Caco-2 (cell line): ENCODE results near the gene RAB37. TPM values are rescaled to one million over a fixed set of nuclear protein-coding genes. Genes with fewer than 3 reads are reported as not detected.

Experiments
- BruUV-seq: library from RNA; stranded (reverse); fragments of 400-500 nt; replicated peaks from 2 replicates; lab custom pipeline; 2021; lab: Mats Ljungman, UMichigan
- CTCF ChIA-PET: fragments of 300-600 bp; sonication (Branson Sonifier 250); formaldehyde crosslinking; loops from one replicate; lab custom pipeline; 2022; ENCODE audit warnings: antibody characterized with exemption; lab: Charles Lee
- POLR2A ChIA-PET: fragments of 300-600 bp; sonication (Branson Sonifier 250); formaldehyde crosslinking; loops from one replicate; lab custom pipeline; 2022; ENCODE audit warnings: antibody characterized with exemption; lab: Charles Lee
- DNase-seq, 2 experiments: peaks; one replicate each; pipeline versions ENCODE4 v3.0.0 to v3.0.0-alpha.2; 2020 to 2022
- H3K27me3 ChIP-seq: replicated peaks from 2 replicates; pipeline ENCODE4 v1.6.0; 2011; ENCODE audit warnings: low read length; ENCODE audit not compliant: control insufficient read depth, insufficient read depth
- H3K36me3 ChIP-seq: 2 replicates; pipeline ENCODE4 v1.5.1; 2011; ENCODE audit warnings: low read length; ENCODE audit not compliant: control insufficient read depth, insufficient read depth
- H3K4me1 ChIP-seq: fragments of 250-450 bp; sonication (Bioruptor Pico); 2 replicates; pipeline ENCODE4 v1.5.1; 2020; ENCODE audit warnings: mild to moderate bottlenecking
- H3K4me3 ChIP-seq: 2 replicates; pipeline ENCODE4 v1.5.1; 2011; ENCODE audit warnings: low read depth, mild to moderate bottlenecking, control low read depth, low read length
- H3K9me3 ChIP-seq: fragments of 250-450 bp; sonication (Bioruptor Pico); 2 replicates; pipeline ENCODE4 v1.5.1; 2020; ENCODE audit warnings: mild to moderate bottlenecking, moderate library complexity
- H3K27ac Mint-ChIP-seq: one replicate; pipeline ENCODE4 v1.8.0; 2022; ENCODE audit warnings: mixed read lengths; ENCODE audit not compliant: unreplicated experiment
- H3K27me3 Mint-ChIP-seq: one replicate; pipeline ENCODE4 v1.8.0; 2022; ENCODE audit warnings: mixed read lengths; ENCODE audit not compliant: insufficient read depth, unreplicated experiment
- H3K36me3 Mint-ChIP-seq: one replicate; pipeline ENCODE4 v1.8.0; 2022; ENCODE audit warnings: mild to moderate bottlenecking, mixed read lengths; ENCODE audit not compliant: insufficient read depth, unreplicated experiment
- H3K4me1 Mint-ChIP-seq: one replicate; pipeline ENCODE4 v1.8.0; 2022; ENCODE audit warnings: low read depth, mixed read lengths; ENCODE audit not compliant: unreplicated experiment
- H3K4me3 Mint-ChIP-seq: one replicate; pipeline ENCODE4 v1.8.0; 2022; ENCODE audit warnings: mild to moderate bottlenecking, moderate library complexity, mixed read lengths; ENCODE audit not compliant: unreplicated experiment
- H3K9me3 Mint-ChIP-seq: one replicate; pipeline ENCODE4 v1.8.0; 2022; ENCODE audit warnings: mixed read lengths; ENCODE audit not compliant: unreplicated experiment
- intact Hi-C: fragments of 100-400 bp; cut with micrococcal nuclease; formaldehyde crosslinking; loops from one replicate; pipeline ENCODE4 v1.10.0; 2022; ENCODE audit not compliant: unreplicated experiment
- total RNA-seq: library from RNA; stranded (reverse); gene quantifications from 2 replicates; pipeline ENCODE4 v1.2.3, GENCODE V29; 2022
- TF ChIP-seq, protein P1 (sequence below), 2 experiments: fragments of 200-600 bp in 1 of 2; IDR thresholded peaks; 1 replicate in 1 of 2; 2 replicates in 1 of 2; pipeline versions ENCODE4 v1.5.1 to v1.8.0; 2011 to 2022; ENCODE audit warnings: antibody characterized with exemption in 1 of 2, control low read depth in 1 of 2, inconsistent platforms in 1 of 2, low read depth in 1 of 2, low read length in 1 of 2, mild to moderate bottlenecking in 1 of 2, moderate library complexity in 1 of 2; ENCODE audit not compliant: insufficient read depth in 1 of 2, severe bottlenecking in 1 of 2, unreplicated experiment in 1 of 2

Gene RAB37
- total RNA-seq, 1 experiment from 2014 or later = 12.3 TPM

DNA sequence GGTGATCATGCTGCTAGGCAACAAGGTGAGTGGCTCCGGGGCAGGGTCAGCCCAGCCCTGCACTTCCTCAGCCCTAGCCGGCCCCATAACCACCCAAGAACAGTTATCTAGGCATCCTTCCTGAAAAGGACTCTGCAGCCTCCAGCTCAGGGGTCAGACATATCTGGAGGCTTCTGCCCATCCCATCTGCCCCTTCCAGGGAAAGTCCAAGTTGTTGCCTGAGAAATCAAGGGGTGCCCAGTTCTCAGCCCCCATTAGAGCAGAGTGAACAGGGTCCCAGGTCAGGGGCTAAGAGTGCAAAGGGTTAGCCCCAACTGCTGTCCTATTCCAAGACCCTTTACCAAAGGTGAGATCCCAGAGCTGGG, 7.3 kb downstream of the RAB37 start:
- intact Hi-C loops = loop anchor here (1.0 to 2.0 kb wide), 4 partner anchors 26 to 120 kb away; no protein-coding TSS in a partner anchor
- Histone ChIP-seq H3K27me3 (no peaks in the 10 kb centered on the region), H3K9me3 (no peaks in the 10 kb centered on the region), H3K4me1 (peaks cover 37% of the 10 kb centered on the region), H3K4me3 (no peak overlapping the region), H3K36me3 (peaks cover 1% of the 10 kb centered on the region; the same call in 1 of the 2 replicates)
- DNase-seq = no peak
- BruUV-seq = no TSS peak
- Mint-ChIP-seq H3K4me3 (peak overlapping the region; percentile 43), H3K36me3 (peaks cover 11% of the 10 kb centered on the region), H3K4me1 (peaks cover 23% of the 10 kb centered on the region), H3K9me3 (no peaks in the 10 kb centered on the region), H3K27me3 (no peaks in the 10 kb centered on the region), H3K27ac (peak overlapping the region; percentile 60)
- CTCF ChIA-PET = interaction anchor here (0.6 to 8.1 kb wide), 15 partner anchors 7 to 614 kb away, joined by 3 to 102 read pairs (median 7); partner anchors contain the start of genes NAT9 and RAB37
- TF ChIP-seq, protein P1, sequence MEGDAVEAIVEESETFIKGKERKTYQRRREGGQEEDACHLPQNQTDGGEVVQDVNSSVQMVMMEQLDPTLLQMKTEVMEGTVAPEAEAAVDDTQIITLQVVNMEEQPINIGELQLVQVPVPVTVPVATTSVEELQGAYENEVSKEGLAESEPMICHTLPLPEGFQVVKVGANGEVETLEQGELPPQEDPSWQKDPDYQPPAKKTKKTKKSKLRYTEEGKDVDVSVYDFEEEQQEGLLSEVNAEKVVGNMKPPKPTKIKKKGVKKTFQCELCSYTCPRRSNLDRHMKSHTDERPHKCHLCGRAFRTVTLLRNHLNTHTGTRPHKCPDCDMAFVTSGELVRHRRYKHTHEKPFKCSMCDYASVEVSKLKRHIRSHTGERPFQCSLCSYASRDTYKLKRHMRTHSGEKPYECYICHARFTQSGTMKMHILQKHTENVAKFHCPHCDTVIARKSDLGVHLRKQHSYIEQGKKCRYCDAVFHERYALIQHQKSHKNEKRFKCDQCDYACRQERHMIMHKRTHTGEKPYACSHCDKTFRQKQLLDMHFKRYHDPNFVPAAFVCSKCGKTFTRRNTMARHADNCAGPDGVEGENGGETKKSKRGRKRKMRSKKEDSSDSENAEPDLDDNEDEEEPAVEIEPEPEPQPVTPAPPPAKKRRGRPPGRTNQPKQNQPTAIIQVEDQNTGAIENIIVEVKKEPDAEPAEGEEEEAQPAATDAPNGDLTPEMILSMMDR (IDR thresholded peaks at IDR 0.05; ENCODE audit: insufficient read depth in 1 of 2, low read depth in 1 of 2, low read length in 1 of 2, severe bottlenecking in 1 of 2, unreplicated experiment in 1 of 2) = no peak
- POLR2A ChIA-PET = interaction anchor here (0.5 kb wide), 1 partner anchor 39 kb away, joined by 4 read pairs; no protein-coding TSS in a partner anchor

DNA sequence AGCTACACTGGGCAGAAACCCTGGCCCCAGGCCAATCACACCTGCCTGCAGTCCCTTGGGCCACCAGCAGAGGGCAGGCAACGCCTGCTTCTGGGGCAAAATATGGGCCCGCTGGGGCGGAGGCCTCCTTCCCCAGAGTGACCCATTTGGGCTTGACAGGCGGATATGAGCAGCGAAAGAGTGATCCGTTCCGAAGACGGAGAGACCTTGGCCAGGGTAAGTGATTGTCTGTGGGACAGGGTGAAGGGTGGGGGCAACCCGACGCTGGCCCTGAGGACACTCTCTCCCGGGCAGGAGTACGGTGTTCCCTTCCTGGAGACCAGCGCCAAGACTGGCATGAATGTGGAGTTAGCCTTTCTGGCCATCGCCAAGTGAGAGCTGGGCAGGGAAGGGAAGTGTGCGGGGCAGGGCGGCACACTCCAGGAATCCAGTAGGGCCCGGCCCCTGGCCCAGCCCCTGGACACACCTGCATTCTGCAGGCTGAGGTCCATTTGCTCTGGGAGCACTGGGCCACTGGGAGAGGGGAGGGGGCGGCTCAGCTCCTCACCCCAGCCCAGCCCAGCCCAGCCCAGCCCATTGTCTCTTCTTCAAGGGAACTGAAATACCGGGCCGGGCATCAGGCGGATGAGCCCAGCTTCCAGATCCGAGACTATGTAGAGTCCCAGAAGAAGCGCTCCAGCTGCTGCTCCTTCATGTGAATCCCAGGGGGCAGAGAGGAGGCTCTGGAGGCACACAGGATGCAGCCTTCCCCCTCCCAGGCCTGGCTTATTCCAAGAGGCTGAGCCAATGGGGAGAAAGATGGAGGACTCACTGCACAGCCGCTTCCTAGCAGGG, 7.9 kb downstream of the RAB37 start:
- Mint-ChIP-seq H3K4me3 (peak overlapping the region; percentile 43), H3K27ac (peak overlapping the region; percentile 60), H3K9me3 (no peaks in the 10 kb centered on the region), H3K27me3 (no peaks in the 10 kb centered on the region), H3K36me3 (peaks cover 17% of the 10 kb centered on the region), H3K4me1 (peaks cover 28% of the 10 kb centered on the region)
- no TSS peak for BruUV-seq
- Histone ChIP-seq H3K36me3 (peaks cover 2% of the 10 kb centered on the region; the same call in 1 of the 2 replicates), H3K9me3 (no peaks in the 10 kb centered on the region), H3K4me1 (peaks cover 37% of the 10 kb centered on the region), H3K4me3 (no peak overlapping the region), H3K27me3 (no peaks in the 10 kb centered on the region)
- ChIA-PET POLR2A (interaction anchor here (0.5 to 0.6 kb wide), 2 partner anchors 38 kb away, joined by 4 read pairs; no protein-coding TSS in a partner anchor), CTCF (interaction anchor here (0.6 to 8.1 kb wide), 20 partner anchors 8 to 614 kb away, joined by 3 to 102 read pairs (median 7); partner anchors contain the start of genes NAT9 and RAB37)
- DNase-seq = peak; percentile 83 to 95
- TF ChIP-seq, protein P1 (IDR thresholded peaks at IDR 0.05; ENCODE audit: insufficient read depth in 1 of 2, low read depth in 1 of 2, low read length in 1 of 2, severe bottlenecking in 1 of 2, unreplicated experiment in 1 of 2) = peak; percentile 99
- intact Hi-C loops = loop anchor here (1.0 to 5.0 kb wide), 5 partner anchors 25 to 207 kb away; no protein-coding TSS in a partner anchor

DNA sequence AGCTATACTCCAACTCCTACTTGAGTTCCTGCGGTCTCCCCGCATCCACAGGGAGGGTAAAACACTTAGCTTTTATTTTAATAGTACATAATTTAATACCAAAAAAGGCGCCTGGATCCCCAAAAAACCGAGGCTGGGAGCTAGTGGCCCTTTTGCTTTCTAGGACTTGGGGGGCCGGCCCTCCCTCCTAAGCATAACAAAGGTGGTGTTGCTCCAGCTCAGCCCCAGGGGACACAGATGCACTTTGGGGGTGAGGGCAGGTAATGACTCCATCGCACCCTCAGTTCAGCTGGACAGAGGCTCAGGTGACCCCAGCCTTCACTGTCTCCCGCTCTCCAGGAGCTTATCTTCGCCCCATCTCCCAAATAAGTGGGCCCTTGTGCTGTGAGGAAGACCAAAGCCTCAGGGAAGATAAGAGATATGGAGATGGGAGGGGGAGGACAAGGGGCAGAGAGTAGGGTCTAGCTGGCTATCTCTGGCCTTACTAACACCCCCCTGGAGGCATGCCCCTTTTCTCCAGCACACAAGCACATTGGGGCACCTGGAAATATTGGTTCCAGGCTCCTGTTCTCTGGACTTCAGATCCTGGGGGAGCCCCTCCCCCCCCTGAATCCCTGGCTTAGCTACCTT, 8.6 kb downstream of the RAB37 start:
- no peaks in the 10 kb centered on the region for H3K9me3 ChIP-seq
- CTCF ChIA-PET = interaction anchor here (0.6 to 8.1 kb wide), 16 partner anchors 9 to 120 kb away, joined by 3 to 102 read pairs (median 6); partner anchors contain the start of genes NAT9 and RAB37
- H3K27ac Mint-ChIP-seq = no peak overlapping the region
- H3K27me3 ChIP-seq = no peaks in the 10 kb centered on the region
- peaks cover 37% of the 10 kb centered on the region for H3K4me1 ChIP-seq
- H3K27me3 Mint-ChIP-seq = no peaks in the 10 kb centered on the region
- peaks cover 24% of the 10 kb centered on the region for H3K36me3 Mint-ChIP-seq
- intact Hi-C loops = loop anchor here (2.0 to 5.0 kb wide), 3 partner anchors 89 to 207 kb away; no protein-coding TSS in a partner anchor
- TF ChIP-seq, protein P1 (IDR thresholded peaks at IDR 0.05; ENCODE audit: insufficient read depth in 1 of 2, low read depth in 1 of 2, low read length in 1 of 2, severe bottlenecking in 1 of 2, unreplicated experiment in 1 of 2) = no peak
- no peak for DNase-seq
- H3K36me3 ChIP-seq = peaks cover 4% of the 10 kb centered on the region; the same call in 1 of the 2 replicates
- no TSS peak for BruUV-seq
- peaks cover 34% of the 10 kb centered on the region for H3K4me1 Mint-ChIP-seq
- H3K9me3 Mint-ChIP-seq = no peaks in the 10 kb centered on the region
- POLR2A ChIA-PET = interaction anchor here (0.7 to 1.4 kb wide), 4 partner anchors 9 to 160 kb away, joined by 3 to 4 read pairs (median 3); partner anchors contain the start of gene FDXR
- H3K4me3 ChIP-seq = no peak overlapping the region
- no peak overlapping the region for H3K4me3 Mint-ChIP-seq
